GM18907 (cell line): ENCODE results near the gene EOLA1.
"Not testable (repeated sequence)": the region's sequence is repeated elsewhere in the genome, so short reads cannot be mapped to it uniquely, and the experiment has no call there.

Experiments used
- ATAC-seq: cut with Tn5 transposase; IDR thresholded peaks from one replicate; pipeline ENCODE4 v1.9.1; 2021; ENCODE audit warnings: mild to moderate bottlenecking, moderate library complexity; ENCODE audit not compliant: unreplicated experiment

The EOLA1 gene

GRCh38 chrX:149595214-149595613 lies 54.4 kb downstream of the EOLA1 start, which contains the start of gene HSFX2:
TSS of gene HSFX2 (minus strand) at chrX:149595314. CDS start at chrX:149594700, 614 bp downstream.
- not testable (repeated sequence) for ATAC-seq

- not testable (repeated sequence) for ATAC-seq
These were observed 55.1 kb downstream of the EOLA1 start for GRCh38 chrX:149595943-149596342.
